22Rv1 (cell line): ENCODE results near the gene CDH12.

ENCODE experiments used
- ZFX ChIP-seq: fragments of 450-650 bp; IDR thresholded peaks from 2 replicates; pipeline ENCODE4 v1.6.1; 2017; ENCODE audit warnings: antibody characterized with exemption, borderline replicate concordance
- TF ChIP-seq, protein P1 (sequence below): fragments of 450-650 bp; IDR thresholded peaks from 2 replicates; pipeline ENCODE4 v1.5.1; 2017; ENCODE audit warnings: mild to moderate bottlenecking

DNA sequence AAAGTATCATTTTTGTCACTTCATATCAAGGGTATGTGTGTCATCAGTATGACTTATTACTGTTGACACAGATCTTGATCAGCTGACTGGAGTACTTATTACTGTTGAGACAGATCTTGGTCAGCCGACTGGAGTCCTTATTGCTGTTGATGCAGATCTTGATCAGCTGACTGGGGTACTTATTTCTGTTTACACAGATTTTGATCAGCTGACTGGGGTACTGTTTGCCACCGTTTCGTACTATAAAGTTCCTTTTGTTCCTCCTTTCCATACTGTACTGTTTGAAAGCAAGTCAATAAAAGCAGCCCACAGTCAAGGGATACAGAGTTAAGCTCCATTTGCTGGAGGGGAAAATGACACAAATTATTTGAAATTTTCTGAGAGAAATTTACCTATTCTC is 347.3 kb downstream of the CDH12 start:
- TF ChIP-seq, protein P1, sequence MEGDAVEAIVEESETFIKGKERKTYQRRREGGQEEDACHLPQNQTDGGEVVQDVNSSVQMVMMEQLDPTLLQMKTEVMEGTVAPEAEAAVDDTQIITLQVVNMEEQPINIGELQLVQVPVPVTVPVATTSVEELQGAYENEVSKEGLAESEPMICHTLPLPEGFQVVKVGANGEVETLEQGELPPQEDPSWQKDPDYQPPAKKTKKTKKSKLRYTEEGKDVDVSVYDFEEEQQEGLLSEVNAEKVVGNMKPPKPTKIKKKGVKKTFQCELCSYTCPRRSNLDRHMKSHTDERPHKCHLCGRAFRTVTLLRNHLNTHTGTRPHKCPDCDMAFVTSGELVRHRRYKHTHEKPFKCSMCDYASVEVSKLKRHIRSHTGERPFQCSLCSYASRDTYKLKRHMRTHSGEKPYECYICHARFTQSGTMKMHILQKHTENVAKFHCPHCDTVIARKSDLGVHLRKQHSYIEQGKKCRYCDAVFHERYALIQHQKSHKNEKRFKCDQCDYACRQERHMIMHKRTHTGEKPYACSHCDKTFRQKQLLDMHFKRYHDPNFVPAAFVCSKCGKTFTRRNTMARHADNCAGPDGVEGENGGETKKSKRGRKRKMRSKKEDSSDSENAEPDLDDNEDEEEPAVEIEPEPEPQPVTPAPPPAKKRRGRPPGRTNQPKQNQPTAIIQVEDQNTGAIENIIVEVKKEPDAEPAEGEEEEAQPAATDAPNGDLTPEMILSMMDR: no peak
- no peak for TF ChIP-seq ZFX
